Measurements from ENCODE around the gene IL1RAPL1.
"Not testable (repeated sequence)": the region's sequence is repeated elsewhere in the genome, so short reads cannot be mapped to it uniquely, and the experiment has no call there.

IL1RAPL1 gene

DNA sequence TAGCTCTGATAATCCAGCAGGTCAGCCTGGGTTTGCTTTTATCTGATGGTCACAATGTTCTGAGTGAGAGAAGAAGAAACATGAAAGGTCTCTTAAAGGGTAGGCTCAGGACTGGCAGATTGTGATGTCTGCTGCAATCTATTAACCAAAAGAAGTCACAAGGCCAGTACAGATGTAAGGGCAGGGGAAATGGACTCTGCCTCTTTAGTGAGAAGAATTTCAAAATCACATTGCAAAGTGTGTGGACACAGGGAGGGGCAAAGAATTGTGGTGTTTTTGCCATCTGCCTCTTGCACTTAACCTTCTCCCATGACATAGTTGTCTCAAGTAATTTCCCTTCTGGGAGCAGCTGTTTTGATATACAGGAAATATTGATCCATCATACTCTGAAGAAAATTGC is 40.9 kb downstream of the IL1RAPL1 start:
- DNase-seq, result no peak

DNA sequence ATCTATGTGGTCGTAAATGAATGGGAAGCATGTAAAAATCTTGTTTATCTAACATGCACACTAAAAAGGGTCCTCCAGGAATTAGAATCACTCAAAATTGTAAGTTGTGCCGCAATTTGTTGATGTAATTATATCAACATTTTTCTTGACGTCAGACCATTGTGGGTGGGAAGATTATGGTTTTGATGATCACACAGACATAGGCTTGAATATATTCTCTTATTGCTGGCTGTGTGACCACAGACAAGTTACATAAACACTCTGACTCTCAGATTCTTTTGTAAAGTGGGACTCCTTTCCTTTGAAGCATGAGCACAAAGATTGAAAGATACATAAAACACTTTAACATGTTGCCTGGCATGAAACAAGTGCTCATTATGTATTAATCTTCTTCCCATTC is 51.5 kb downstream of the IL1RAPL1 start:
- no peak for DNase-seq

DNA sequence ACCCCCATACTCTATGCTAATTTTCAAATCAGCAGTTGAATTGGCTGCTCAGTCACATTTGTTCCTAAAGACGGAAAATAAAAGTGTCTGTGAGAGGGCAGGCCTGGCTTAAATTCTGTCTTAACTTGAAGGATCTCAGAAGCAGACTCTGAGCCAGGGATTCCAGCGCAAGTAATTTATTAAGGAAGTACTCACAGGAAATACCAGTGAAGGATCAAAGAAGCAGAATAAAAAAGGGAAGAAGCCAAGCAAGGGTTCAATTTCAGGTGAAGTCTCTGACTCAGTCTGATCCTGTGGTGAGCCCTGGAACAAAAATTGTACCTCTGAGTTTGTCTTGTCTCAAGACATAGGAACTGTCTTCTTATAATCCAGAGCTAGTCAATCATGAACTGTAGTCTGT is 52.2 kb downstream of the IL1RAPL1 start:
- no peak for DNase-seq

DNA sequence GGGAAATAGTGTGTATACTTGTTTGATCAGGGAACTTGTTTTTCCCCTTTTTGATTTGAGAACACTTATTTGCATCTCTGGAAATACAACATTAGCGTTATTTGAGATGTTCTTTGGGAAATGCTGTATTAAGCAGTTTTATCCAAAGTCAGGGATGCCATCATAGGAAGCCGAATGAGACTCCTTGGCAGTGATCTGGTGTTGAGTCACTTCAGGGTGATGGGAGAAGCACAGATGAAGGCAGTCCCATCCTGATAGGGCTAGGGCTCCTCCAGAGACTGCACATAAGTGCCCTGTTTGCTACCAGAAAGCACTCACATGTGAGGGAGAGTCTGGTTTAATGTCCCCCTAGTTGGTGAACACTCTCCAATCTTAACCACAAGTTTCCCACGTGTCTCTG is 62.3 kb downstream of the IL1RAPL1 start:
- DNase-seq, result no peak

DNA sequence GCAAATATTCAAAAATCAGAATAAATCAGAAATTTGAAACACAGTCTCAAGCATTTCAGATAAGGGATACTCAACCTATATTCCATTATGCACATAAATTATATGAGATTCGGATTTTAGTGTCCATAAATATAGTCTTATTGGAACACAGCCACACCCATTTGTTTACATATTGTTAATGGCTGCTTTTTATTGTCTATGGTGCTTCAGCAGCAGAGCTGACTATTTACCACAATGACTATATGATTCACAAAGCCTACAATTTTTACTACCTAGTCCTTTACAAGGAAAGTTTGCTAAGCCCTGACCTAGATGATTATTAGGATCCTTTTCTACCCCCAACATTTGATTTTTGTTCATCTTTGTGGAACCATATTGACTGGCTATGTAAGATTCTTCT is 63.9 kb downstream of the IL1RAPL1 start:
- no peak for DNase-seq

DNA sequence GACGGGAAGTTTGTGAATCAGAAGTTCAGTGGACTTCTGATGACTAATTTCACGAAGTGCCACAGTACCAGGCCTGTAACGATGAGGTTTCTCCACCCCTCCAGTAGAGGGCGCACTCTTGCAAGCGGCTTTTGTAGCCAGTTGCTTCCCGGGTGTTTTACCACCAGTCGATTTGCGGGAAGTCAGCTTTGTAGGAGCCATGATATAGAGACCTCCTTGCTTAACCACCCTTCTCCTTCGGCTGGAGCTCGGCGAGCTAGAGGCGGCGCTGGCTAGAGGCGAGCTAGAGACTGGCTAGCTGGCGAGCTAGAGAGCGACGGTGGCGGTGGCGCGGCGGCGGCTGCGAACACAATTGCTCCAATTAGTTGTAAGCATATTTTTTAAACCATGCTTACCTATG is 72.0 kb downstream of the IL1RAPL1 start:
- DNase-seq, result no peak

DNA sequence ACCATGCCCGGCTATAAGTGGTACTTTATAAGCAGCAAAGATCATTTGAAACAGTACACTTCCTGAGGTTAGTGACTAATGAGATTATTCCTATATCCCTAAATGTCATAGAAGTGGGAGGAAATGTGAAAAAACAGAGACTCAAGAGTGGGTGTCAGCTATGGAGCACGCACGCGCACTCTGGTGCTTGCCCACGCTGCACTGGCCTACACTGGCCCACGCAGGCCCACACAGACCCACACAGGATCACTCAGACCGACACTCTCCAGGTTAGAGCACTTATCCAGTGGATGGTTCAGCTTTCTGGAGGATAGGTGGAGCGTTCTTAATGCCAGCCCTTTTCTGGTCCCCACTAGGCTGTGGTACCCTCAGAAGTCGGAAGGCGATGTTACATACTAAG is 78.5 kb downstream of the IL1RAPL1 start:
- DNase-seq, result no peak

DNA sequence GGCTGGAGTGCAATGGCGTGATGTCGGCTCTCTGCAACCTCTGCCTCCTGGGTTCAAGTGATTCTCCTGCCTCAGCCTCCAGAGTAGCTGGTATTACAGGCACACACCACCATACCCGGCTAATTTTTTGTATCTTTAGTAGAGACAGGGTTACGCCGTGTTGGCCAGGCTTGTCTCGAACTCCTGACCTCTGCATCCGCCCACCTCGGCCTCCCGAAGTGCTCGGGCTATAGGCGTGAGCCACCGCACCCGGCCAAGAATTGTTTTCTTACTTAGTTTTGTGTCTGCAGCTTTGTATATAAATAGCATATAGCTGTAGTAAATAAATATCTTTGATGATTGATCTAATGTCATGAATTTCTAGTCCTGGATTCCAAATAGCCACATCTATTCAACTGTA is 81.1 kb downstream of the IL1RAPL1 start:
- no peak for DNase-seq

DNA sequence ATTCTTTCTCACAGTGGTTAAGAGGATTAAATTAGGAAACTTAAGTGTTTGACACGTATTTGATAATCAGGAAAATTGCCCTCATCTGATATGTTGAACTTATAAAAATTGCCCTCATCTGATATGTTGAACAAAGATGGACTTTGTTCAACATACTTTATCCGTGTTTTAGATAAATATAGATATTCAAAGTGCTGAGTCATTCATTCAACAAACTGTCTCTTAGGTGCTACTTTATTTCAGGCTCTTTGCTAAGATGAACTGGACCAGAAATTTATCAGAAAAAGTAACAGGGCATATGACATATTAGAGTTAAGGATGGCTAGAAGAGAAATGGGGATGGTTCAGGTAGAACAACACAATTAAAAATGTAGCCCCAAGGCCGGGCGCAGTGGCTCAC is 81.7 kb downstream of the IL1RAPL1 start:
- DNase-seq, result no peak

DNA sequence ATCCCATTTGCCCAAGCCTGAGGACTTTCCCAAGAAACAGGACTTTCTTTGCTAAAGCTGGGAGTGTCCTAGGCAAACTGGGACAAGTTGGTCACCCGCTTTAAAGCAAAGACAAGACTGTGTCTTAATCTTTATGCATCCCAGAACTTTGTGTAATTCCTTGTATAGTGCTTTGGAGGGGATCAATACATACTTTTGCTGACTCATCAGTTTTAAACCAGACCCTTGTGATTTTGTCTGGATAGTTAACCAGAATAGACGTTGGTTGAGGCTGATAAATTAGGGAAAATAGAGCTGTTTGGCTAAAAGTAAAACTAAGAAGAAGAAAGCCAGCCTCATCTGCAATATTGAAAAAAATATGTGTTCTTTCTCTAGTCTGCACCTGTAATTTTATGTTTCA is 82.8 kb downstream of the IL1RAPL1 start:
- no peak for DNase-seq

DNA sequence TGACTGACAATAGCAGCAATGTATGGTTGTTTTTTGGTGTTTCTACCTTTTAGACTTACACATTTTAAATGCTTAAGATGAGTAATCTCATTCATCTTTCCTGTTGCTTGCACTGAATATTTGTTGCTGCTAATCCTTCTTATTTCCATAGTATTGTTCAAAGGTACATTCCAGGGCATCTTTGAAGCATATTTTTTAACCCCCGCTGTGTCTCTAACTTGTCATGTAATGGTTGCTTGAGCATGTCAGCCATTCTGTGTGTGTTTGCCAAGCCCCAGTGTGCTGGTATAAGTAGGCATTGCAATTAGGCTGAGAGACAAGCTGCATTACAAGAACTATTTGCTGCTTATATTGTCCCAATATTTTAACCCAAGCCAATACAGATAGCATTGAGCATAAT is 87.9 kb downstream of the IL1RAPL1 start:
- no peak for DNase-seq

DNA sequence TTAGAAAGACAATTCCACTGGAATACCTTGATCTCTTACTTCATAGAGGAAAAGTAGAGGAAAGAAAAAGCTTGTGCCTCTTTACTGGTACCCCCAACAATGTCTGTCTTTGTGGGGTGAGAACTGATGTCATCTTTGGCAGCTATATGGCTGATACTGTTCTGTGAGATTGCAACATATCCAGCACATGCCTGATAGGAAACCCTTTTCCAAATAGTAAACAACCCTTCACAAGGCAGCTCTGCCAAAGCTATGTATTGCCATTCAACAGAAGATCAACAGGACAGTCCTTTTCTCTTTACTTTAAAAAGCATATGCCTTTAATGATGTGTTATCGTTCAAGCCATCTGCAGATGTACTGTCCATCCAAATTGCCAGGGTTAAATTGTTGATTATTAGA is 105.9 kb downstream of the IL1RAPL1 start:
- no peak for DNase-seq

DNA sequence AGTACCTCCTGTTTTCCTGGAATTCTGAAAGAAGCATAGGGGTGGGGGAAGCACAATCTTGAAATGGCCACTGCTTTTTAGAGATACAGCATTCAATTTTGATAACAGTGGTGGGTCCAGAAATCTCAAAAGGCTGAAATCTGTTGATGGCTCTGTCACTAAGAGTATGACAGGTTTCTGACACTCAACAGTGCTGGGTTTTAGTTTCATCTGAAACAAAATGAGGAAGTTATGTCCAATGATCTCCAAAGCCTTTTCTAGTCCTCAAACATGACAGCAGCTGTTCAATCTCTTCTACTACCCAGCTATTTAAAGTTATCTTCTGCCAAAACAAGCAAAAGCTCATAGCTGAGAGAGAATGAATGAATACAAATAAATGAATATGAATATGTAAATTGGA is 110.5 kb downstream of the IL1RAPL1 start:
- no peak for DNase-seq

DNA sequence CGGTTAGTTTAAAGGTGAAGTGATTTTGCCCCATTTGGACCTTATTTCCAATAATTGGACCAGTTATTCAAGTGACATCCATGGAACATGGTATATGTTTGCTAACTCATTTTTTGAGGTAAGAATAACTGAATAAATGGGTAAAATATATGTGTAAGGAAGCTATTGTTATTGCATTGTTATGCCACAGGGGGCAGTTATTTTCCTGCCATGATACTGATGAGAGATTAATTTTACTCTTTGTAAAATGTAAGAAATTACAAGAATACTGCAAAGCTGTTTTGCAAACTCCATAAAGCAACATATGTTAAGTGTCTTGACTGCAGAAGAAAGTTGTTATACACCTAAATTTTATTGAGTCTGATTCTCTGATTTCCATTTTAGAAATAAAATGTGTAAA is 114.0 kb downstream of the IL1RAPL1 start:
- no peak for DNase-seq

DNA sequence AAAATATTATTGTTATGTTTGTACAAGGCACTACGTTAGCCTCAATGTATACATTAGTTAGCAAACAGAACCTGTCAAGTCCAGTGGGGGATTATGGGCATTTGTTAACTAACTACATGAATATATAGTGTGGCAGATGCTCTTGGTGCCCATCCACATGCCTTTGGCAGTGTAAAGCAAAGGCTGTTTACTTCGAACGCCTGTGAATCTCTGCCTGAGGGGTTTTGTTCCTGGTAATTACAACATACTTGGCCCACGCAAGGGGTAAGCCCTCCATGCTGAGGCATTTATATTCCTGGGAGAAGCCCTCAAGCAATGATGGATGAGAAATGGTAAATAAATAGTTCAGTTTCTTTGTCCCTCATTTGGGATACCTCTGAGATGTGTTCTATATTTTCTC is 119.7 kb downstream of the IL1RAPL1 start:
- DNase-seq, result no peak

DNA sequence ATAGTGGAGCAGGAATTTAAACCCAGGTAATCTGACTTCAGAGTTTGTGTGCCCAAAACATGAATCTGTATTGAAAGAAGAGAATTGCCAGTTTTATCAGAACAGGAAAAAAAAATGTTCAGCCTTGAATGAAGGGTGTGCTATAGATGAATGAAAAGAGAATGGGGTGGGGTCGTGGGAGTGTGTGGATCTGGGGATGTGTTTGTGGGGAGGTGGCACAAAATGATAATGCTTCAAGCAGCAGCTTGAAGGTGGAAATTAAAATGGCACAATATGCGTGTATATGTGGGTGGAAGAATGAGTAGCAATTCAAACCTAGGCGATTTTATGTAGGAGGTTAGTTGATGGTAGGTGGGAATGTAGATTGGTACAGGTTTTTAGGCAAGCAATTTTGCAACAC is 122.2 kb downstream of the IL1RAPL1 start:
- no peak for DNase-seq

DNA sequence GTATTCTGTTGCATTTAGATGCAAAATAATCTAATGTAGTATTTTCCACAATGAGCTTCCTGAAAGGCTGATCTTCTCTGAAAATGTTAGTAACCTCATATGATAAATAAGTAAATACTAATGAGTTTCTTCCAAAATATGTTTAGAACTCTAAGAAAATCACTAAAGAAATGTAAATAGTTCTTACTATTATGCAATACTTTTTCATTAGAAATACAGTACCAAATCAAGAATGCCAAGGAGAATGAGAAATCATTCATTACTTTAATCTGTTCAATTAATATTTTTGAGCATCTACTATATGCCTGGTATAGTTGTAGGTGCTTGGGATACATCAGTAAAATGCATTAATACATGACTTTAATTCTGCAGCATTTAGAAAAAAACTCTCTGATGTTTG is 130.6 kb downstream of the IL1RAPL1 start:
- no peak for DNase-seq

DNA sequence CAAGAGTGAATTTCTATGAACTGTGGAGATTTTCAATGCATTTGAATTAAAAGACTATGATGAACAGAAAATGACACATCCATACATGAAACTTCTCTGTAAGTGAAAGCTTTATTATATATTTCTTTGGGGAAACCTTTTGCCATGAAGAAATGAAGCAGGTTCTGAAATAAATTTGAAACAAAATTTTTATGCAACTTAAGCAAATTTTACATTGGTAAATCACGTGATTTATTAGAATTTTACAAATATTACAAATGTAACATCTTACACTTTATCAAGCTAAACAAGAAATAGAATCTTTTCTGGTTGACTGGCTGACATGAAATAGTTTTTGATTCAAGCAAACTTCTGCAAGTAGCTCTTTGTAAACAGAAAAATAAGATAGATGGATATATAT is 131.2 kb downstream of the IL1RAPL1 start:
- DNase-seq, result no peak

DNA sequence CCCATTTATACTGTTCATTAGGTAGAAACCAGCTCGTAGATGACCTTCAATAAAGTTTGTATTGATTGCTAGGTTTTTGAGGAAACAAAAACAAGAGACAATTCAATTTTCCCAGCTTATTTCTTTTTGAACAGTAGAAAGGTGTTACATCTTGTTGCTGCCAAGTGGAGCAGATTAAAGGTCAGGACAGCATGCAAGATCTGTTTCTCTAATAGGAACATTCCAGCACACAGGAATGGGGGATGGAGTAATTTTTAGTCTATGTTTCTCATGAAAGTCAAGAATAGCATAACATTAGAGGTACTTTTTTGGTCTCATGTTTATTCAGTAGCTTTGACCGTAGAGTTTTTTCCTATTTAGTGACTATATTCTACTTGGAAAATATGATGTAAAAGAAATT is 132.4 kb downstream of the IL1RAPL1 start:
- no peak for DNase-seq

DNA sequence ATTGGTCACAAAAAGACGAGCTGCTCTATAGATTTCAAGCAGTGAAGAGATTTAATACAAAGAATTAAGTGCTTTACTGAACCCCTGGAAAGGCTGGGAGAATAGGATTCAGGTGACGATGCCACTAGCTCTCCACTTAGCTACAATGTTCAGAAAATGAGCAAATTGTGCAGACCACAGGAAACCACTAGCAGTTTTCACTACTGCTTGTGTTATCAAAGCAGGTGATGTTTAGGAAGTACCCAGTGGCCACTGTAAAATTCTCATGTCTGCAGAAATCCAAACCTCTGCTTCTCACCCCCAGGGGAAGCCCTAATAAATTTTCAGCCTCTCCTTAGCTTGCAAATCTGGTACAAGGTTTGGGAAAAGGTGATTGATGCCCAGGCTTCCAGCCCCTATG is 165.1 kb downstream of the IL1RAPL1 start:
- DNase-seq, result no peak

DNA sequence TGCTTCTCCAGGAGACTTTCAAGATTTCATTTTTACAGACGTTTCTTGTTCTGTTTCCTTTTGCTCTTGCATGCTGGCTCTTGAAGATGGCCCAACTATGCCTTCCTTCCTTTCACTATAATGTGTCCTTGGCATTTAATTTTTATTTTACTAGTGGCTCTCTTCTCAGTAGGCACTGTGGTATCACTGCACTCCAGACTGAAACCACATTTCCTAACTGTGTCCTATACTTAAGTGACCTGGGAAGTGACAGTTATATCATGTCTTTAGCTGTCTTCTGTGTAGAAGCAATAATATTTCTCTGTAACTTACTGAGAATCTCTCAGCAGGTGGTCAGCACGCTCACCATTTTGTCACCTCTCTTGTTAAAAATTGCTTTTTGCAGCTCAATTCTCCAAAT is 168.9 kb downstream of the IL1RAPL1 start:
- DNase-seq, result no peak

DNA sequence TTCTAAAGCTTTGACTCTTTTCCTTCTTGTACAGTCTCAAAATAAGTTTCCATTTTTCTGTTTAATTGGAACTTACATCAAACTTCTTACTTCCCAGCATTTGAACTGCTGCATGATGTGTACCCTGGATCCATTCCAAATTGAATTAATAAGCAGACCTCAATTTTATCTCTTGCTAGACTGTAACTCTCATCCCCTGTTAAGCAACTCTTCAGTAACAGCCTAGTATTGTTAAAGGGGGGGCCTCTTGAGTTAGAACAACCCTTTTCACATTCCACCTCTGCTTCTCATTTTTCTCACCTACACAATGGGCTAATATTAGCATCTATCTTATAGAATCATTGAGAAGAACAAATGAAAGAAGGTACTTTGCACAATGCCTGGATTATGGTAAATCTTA is 169.4 kb downstream of the IL1RAPL1 start:
- DNase-seq, result no peak

DNA sequence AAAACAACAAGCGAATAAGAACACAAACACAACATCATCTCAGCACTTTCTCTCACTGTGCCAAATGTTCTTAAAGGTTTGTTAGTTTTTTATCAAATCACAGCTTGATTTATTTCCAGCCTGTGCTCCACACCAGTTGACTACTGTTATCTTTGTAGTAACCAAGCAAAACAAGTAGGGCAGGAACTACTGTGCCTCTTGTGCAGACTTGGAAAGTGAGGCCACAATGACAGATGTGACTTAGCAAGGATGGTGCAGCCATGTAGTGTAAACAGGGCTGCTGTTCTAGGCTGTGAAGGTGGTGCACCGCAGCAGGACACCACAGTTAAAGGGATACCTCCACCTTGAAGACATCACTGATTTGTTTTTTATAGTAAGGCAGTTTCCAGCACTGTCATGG is 170.0 kb downstream of the IL1RAPL1 start:
- DNase-seq, result no peak

DNA sequence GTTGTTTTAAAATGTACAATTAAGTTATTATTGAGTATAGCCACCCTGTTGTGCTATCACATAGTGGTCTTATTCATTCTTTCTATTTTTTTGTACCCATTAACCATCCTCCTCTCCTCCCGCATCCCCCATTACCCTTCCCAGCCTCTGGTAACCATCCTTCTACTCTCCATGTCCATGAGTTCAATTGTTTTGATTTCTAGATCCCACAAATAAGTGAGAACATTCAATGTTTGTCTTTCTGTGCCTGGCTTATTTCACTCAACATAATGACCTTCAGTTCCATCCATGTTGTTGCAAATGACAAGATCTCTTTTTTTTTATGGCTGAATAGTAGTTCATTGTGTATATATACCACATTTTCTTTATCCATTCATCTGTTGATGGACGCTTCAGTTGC is 179.3 kb downstream of the IL1RAPL1 start:
- DNase-seq, result not testable (repeated sequence)

DNA sequence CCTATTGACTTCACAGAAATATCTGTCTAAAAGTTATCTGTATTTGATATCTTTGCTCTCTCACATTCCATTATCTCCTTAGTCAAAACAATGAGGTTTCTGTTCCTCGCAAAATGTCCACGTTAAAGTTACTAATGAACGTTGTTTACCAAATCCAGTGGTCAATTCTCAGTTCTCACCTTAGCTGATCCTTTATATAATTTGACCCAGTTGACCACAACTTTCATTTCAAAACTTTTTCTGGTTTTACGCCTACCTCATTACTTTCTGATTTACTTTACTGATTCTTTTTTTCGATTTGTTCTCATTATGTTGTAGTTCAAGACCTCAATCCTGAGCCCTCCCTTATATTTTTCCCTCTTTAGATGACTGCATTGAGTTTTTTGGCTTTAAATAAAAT is 186.6 kb downstream of the IL1RAPL1 start:
- no peak for DNase-seq

DNA sequence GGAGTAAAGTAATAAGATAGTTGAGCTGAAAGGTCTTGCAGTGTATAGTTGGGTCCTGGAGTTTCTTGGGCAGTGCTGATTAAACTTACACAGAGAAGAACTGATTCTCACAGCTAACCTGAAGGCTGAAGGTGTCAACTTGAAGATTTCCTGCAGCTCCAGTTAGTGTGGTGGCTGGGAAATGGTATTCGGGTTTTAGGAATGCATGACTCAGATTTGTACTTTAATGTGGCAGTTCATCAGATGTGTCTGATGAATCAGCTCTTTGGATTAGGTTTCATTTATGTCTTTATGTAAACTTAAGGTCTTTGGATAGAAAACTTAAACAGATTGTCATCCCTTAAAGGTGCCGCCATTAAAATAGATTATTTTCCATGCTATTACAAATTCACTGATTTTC is 200.0 kb downstream of the IL1RAPL1 start:
- DNase-seq, result no peak
